Stimulated activated CD8-positive, alpha-beta memory T cell treated with anti-CD3 and anti-CD28 coated beads, Interleukin-15, amount 100 ng/mL, for 48 hours (primary cell): ENCODE data around the gene ST3GAL4.
"Not testable (repeated sequence)": the region's sequence is repeated elsewhere in the genome, so short reads cannot be mapped to it uniquely, and the experiment has no call there.

Source experiments
- DNase-seq, 2 donors: peaks; one replicate each; pipeline ENCODE4 v3.0.0-alpha.2; 2020; ENCODE audit warnings: low read depth in 2 of 2

ST3GAL4 gene

GRCh38 chr11:126355324-126355925 lies at the start of gene ST3GAL4:
ST3GAL4 (plus strand) TSS chr11:126355686; CDS start chr11:126406156, 50,470 bp downstream.
- DNase-seq = peak; percentile 65 to 71

GRCh38 chr11:126305699-126306098 lies 49.8 kb upstream of the ST3GAL4 start:
- no peak for DNase-seq

- no peak for DNase-seq
Observed at GRCh38 chr11:126307706-126308105, 47.8 kb upstream of the ST3GAL4 start.

- DNase-seq = no peak
Observed at GRCh38 chr11:126308271-126308671, 47.2 kb upstream of the ST3GAL4 start.

GRCh38 chr11:126308771-126309170 lies 46.7 kb upstream of the ST3GAL4 start:
- DNase-seq = not testable (repeated sequence)

GRCh38 chr11:126310200-126310991 lies 45.1 kb upstream of the ST3GAL4 start:
- DNase-seq = no peak

GRCh38 chr11:126310992-126311310 lies 44.5 kb upstream of the ST3GAL4 start:
- DNase-seq = no peak

GRCh38 chr11:126311401-126312291 lies 43.8 kb upstream of the ST3GAL4 start:
- no peak for DNase-seq

GRCh38 chr11:126312961-126313360 lies 42.5 kb upstream of the ST3GAL4 start:
- DNase-seq = no peak

GRCh38 chr11:126313826-126314225 lies 41.7 kb upstream of the ST3GAL4 start:
- no peak for DNase-seq

GRCh38 chr11:126317432-126317755 lies 38.1 kb upstream of the ST3GAL4 start:
- no peak for DNase-seq

- no peak for DNase-seq
Observed at GRCh38 chr11:126317756-126318573, 37.5 kb upstream of the ST3GAL4 start.

- DNase-seq = no peak
Observed at GRCh38 chr11:126318574-126319373, 36.7 kb upstream of the ST3GAL4 start.

GRCh38 chr11:126319374-126319740 lies 36.1 kb upstream of the ST3GAL4 start:
- DNase-seq = no peak

- DNase-seq = no peak
Observed at GRCh38 chr11:126322996-126323395, 32.5 kb upstream of the ST3GAL4 start.

GRCh38 chr11:126327281-126328000 lies 28.0 kb upstream of the ST3GAL4 start:
- DNase-seq = no peak

- DNase-seq = no peak
Observed at GRCh38 chr11:126328001-126328390, 27.5 kb upstream of the ST3GAL4 start.

GRCh38 chr11:126328444-126328843 lies 27.0 kb upstream of the ST3GAL4 start:
- no peak for DNase-seq

- no peak for DNase-seq
Observed at GRCh38 chr11:126328938-126329643, 26.4 kb upstream of the ST3GAL4 start.
